Adrenal gland (tissue), 12 donors: ENCODE results near the gene ZDHHC17. TPM values are rescaled to one million over a fixed set of nuclear protein-coding genes. Genes with fewer than 3 reads are reported as not detected.
A peak's percentile ranks its signal among the peaks of the same experiment; 100 is the strongest.

Source experiments
- DNase-seq, 7 donors: peaks; one replicate each; pipeline ENCODE4 v3.0.0-alpha.2; 2019 to 2020
- H3K27ac ChIP-seq, 5 donors: fragments of 200-600 bp; sonication (generic) in 4 of 5; 1 replicate in 3 of 5; 2 replicates in 2 of 5; pipeline versions ENCODE4 v1.5.1 to v1.8.0; 2016 to 2020; ENCODE audit warnings: mild to moderate bottlenecking in 1 of 5
- H3K27me3 ChIP-seq: fragments of 200-600 bp; 2 replicates; pipeline ENCODE4 v1.8.0; 2021
- H3K36me3 ChIP-seq, 2 donors: fragments of 200-600 bp; replicated peaks in 1 of 2; 1 replicate in 1 of 2; 2 replicates in 1 of 2; pipeline versions ENCODE4 v1.5.1 to v1.8.0; 2018 to 2022
- H3K4me1 ChIP-seq, 2 donors: fragments of 200-600 bp; replicated peaks in 1 of 2; 1 replicate in 1 of 2; 2 replicates in 1 of 2; pipeline versions ENCODE4 v1.5.1 to v1.8.0; 2018 to 2021
- H3K4me3 ChIP-seq, 4 donors: fragments of 200-600 bp; sonication (generic) in 3 of 4; one replicate each; pipeline ENCODE4 v1.5.1; 2016 to 2018
- H3K9me3 ChIP-seq, 3 donors: fragments of 200-600 bp; sonication (generic) in 1 of 3; replicated peaks in 1 of 3; 1 replicate in 2 of 3; 2 replicates in 1 of 3; pipeline versions ENCODE4 v1.5.1 to v1.8.0; 2016 to 2021
- CTCF ChIP-seq, 6 experiments: fragments of 450-650 bp in 4 of 6; fragments of 200-600 bp in 2 of 6; sonication (generic) in 1 of 6; IDR thresholded peaks; 1 replicate in 5 of 6; 2 replicates in 1 of 6; pipeline versions ENCODE4 v1.5.1 to v1.8.0; 2016 to 2021; ENCODE audit warnings: antibody characterized with exemption in 6 of 6, mild to moderate bottlenecking in 2 of 6, moderate library complexity in 1 of 6
- POLR2A ChIP-seq, 2 donors: fragments of 450-650 bp; IDR thresholded peaks; one replicate each; pipeline ENCODE4 v1.6.1; 2017; ENCODE audit warnings: antibody characterized with exemption in 2 of 2, mild to moderate bottlenecking in 2 of 2, moderate library complexity in 1 of 2
- WGBS, 4 donors: extraction: QIAGEN DNeasy Blood & Tissue Kit in 2 of 4; methylation state at CpG; one replicate each; pipeline versions ENCODE4 v1.1.5 to v1.1.7; 2013 to 2017; 5-methylcytosine and 5-hydroxymethylcytosine counted together
- intact Hi-C, 2 donors: fragments of 100-400 bp; cut with DNase I; formaldehyde crosslinking; loops; one replicate each; pipeline versions ENCODE4 v1.14.1 to v1.15.0; 2022 to 2023
- polyA plus RNA-seq, 3 donors: library from polyadenylated mRNA; stranded (reverse); fragments of 200-250 nt in 2 of 3; fragments of 350-450 nt in 1 of 3; fragmentation: Illumina TruSeq in 1 of 3; extraction: RNeasy Lipid Tissue Mini Kit (QIAGEN cat#74804) in 1 of 3; gene quantifications; one replicate each; pipeline ENCODE4 v1.2.3, GENCODE V29; 2013 to 2014
- total RNA-seq, 9 donors: library from RNA; depleted of rRNA in 4 of 9; stranded (reverse); fragments of >200 nt in 4 of 9; fragments of 120-200 nt in 1 of 9; fragmentation: NEBNext Ultra II Directional in 1 of 9; extraction: Animal tissue kit (Norgen Biotek cat#: 25700) in 1 of 9; gene quantifications; one replicate each; pipeline versions ENCODE4 v1.1.0 to v1.2.4, GENCODE V29; 2013 to 2023
- donor health status: healthy with polysubstance abuse.
- donor health status: Bipolar disorder and iron deficiency.
- donor health status: DM: yes; HTN: yes; CAD: no.
- donor health status: DM: no; HTN: no; CAD: no.
- donor health status: DM: no; HTN: no; CAD: no.
- donor health status: DM: yes; HTN: yes; CAD: no.

ZDHHC17 gene
- total and polyA plus RNA-seq, 12 donors: 17.7 to 102 (median 31.7) TPM

- 69 to 94% (median 85%) methylated on average over 1 of the region's 1 CpG for WGBS, 4 donors
- intact Hi-C loops: no loop called here
- H3K36me3 ChIP-seq: peaks cover 0 to 30% of the 10 kb centered on the region in 2 donors
Measured at GRCh38 chr12:76811976-76812375, 48.1 kb downstream of the ZDHHC17 start.

GRCh38 chr12:76813265-76813664 lies 49.4 kb downstream of the ZDHHC17 start:
- Histone ChIP-seq H3K9me3 (no peaks in the 10 kb centered on the region), H3K4me3 (no peak overlapping the region), H3K36me3 (peaks cover 0 to 19% of the 10 kb centered on the region in 2 donors), H3K27me3 (no peaks in the 10 kb centered on the region), H3K27ac (no peak overlapping the region), H3K4me1 (no peaks in the 10 kb centered on the region)
- no peak for DNase-seq
- TF ChIP-seq CTCF (IDR thresholded peaks at IDR 0.05): no peak
- TF ChIP-seq POLR2A (IDR thresholded peaks at IDR 0.05): no peak
- intact Hi-C loops: no loop called here

More at GRCh38 chr12:76811976-76812375, 48.1 kb downstream of the ZDHHC17 start:
- Histone ChIP-seq H3K4me1 (no peaks in the 10 kb centered on the region), H3K4me3 (no peak overlapping the region), H3K27me3 (no peaks in the 10 kb centered on the region), H3K27ac (no peak overlapping the region), H3K9me3 (no peaks in the 10 kb centered on the region)
- TF ChIP-seq CTCF (IDR thresholded peaks at IDR 0.05): no peak
- TF ChIP-seq POLR2A (IDR thresholded peaks at IDR 0.05): no peak
- no peak for DNase-seq

GRCh38 chr12:76813972-76814371 lies 50.1 kb downstream of the ZDHHC17 start:
- Histone ChIP-seq H3K4me3 (no peak overlapping the region), H3K4me1 (no peaks in the 10 kb centered on the region), H3K27me3 (no peaks in the 10 kb centered on the region), H3K36me3 (peaks cover 0 to 16% of the 10 kb centered on the region in 2 donors), H3K9me3 (no peaks in the 10 kb centered on the region), H3K27ac (no peak overlapping the region)
- intact Hi-C loops: no loop called here
- WGBS, 4 donors: 86 to 97% (median 91%) methylated on average over 4 of the region's 4 CpGs
- no peak for DNase-seq
- TF ChIP-seq CTCF (IDR thresholded peaks at IDR 0.05) (no peak), POLR2A (IDR thresholded peaks at IDR 0.05) (no peak)

- peak in 5 of 7 donors; percentile 15 to 62 (median 27) for DNase-seq
- intact Hi-C loops: no loop called here
- peaks cover 0 to 17% of the 10 kb centered on the region in 2 donors for H3K36me3 ChIP-seq
- H3K4me3 ChIP-seq: no peak overlapping the region
- H3K9me3 ChIP-seq: no peaks in the 10 kb centered on the region
- 31 to 55% (median 44%) methylated on average over 2 of the region's 2 CpGs for WGBS, 4 donors
- TF ChIP-seq POLR2A (IDR thresholded peaks at IDR 0.05) (no peak), CTCF (IDR thresholded peaks at IDR 0.05) (peak in 5 of 6 experiments; percentile 22 to 49 (median 36))
- no peaks in the 10 kb centered on the region for H3K27me3 ChIP-seq
- H3K27ac ChIP-seq: no peak overlapping the region
- peaks cover 0 to 3% of the 10 kb centered on the region in 2 donors for H3K4me1 ChIP-seq
Measured at GRCh38 chr12:76820888-76821482, 57.1 kb downstream of the ZDHHC17 start.
